ENCODE data around the gene RALGAPA2.
"Not testable (repeated sequence)": the region's sequence is repeated elsewhere in the genome, so short reads cannot be mapped to it uniquely, and the experiment has no call there.

The RALGAPA2 gene

DNA sequence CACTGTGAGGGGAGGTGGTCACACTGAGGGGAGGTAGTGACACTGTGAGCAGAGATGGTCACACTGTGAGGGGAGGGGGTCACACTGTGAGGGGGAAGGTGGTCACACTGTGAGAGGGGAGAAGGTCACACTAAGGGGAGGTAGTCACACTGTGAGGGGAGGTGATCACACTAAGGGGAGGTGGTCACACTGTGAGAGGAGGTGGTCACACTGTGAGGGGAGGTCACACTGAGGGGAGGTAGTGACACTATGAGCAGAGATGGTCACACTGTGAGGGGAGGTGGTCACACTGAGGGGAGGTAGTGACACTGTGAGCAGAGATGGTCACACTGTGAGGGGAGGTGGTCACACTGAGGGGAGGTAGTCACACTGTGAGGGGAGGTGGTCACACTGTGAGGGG lies 356.9 kb downstream of the RALGAPA2 start:
- H3K4me3 Mint-ChIP-seq; DNase-seq (ENCODE audit: low spot score in 2 of 2); ATAC-seq (replicated peaks; ENCODE audit: extremely low read depth, poor library complexity, severe bottlenecking); H3K27ac Mint-ChIP-seq (ENCODE audit: low read depth); H3K36me3 Mint-ChIP-seq (ENCODE audit: insufficient read depth); H3K9me3 Mint-ChIP-seq: not testable (repeated sequence)
- Mint-ChIP-seq H3K4me1 (peaks cover 12% of the 10 kb centered on the region), H3K27me3 (peaks cover 25% of the 10 kb centered on the region)

DNA sequence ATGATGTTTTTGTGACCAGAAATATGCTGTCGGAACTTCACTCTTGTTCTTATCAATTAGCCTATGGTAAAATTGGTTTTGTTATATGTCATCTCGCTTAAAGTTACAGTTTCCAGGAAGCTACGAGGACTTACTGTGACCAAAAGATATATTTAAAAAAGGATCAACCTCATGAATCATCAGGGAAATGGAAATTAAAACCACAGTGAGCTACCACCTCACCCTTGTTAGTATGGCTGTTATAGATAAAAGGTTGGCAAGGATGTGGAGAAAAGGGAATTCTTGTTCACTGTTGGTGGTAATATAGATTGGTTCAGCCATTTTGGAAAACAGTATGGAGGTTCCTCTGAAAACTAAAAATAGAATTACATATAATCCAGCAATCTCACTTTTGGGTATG lies 358.9 kb downstream of the RALGAPA2 start:
- Mint-ChIP-seq H3K36me3 (ENCODE audit: insufficient read depth) (peaks cover 1% of the 10 kb centered on the region), H3K9me3 (no peaks in the 10 kb centered on the region), H3K27ac (ENCODE audit: low read depth) (no peak overlapping the region), H3K4me3 (no peak overlapping the region), H3K4me1 (no peaks in the 10 kb centered on the region), H3K27me3 (peaks cover 41% of the 10 kb centered on the region)
- ATAC-seq (replicated peaks; ENCODE audit: extremely low read depth, poor library complexity, severe bottlenecking) (no peak), DNase-seq (ENCODE audit: low spot score in 2 of 2) (no peak)

DNA sequence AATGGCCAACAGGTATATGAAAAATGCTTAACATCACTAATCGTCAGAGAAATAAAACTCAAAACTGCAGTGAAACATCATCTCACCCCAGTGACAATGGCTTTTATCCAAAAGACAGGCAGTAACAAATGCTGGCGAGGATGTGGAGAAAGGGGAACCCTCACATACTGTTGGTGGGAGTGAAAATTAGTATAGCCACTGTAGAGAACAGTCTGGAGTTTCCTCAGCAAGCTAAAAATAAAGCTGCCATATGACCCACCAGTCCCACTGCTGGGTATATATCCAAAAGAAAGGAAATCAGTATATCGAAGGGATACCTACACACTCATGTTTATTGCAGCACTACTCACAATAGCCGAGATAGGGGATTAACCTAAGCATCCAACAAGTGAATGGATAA lies 368.0 kb downstream of the RALGAPA2 start:
- Mint-ChIP-seq H3K4me1 (no peaks in the 10 kb centered on the region), H3K36me3 (ENCODE audit: insufficient read depth) (no peaks in the 10 kb centered on the region), H3K27me3 (peaks cover 41% of the 10 kb centered on the region), H3K4me3 (no peak overlapping the region), H3K27ac (ENCODE audit: low read depth) (no peak overlapping the region), H3K9me3 (no peaks in the 10 kb centered on the region)
- ATAC-seq (replicated peaks; ENCODE audit: extremely low read depth, poor library complexity, severe bottlenecking) (no peak), DNase-seq (ENCODE audit: low spot score in 2 of 2) (no peak)

DNA sequence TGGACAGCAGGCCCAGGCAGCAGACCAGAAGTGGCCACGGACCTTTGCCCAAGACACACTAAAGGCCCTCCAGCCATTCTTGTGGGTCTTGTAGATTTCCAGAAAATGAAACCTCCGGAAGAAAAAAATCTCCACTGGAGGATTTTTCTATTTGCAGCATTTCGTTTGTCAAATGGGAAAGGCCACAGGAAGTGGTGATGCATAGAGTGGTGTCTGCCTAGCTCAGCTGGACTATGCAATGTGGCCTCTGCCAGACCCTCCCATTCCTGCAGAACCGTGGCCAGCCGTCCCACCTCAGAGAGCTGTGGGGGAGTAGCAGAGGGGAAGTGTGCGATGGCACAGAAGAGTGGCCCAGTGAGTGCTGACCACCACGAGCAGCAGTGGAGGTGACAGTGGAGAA lies 368.5 kb downstream of the RALGAPA2 start:
- no peak for DNase-seq (ENCODE audit: low spot score in 2 of 2)
- Mint-ChIP-seq H3K27ac (ENCODE audit: low read depth) (no peak overlapping the region), H3K27me3 (peaks cover 35% of the 10 kb centered on the region), H3K36me3 (ENCODE audit: insufficient read depth) (no peaks in the 10 kb centered on the region), H3K4me1 (no peaks in the 10 kb centered on the region), H3K9me3 (no peaks in the 10 kb centered on the region), H3K4me3 (no peak overlapping the region)
- no peak for ATAC-seq (replicated peaks; ENCODE audit: extremely low read depth, poor library complexity, severe bottlenecking)

Data from central memory CD8-positive, alpha-beta T cell (primary cell).